Measurements from ENCODE around the gene ARSK.
"Not testable (repeated sequence)": the region's sequence is repeated elsewhere in the genome, so short reads cannot be mapped to it uniquely, and the experiment has no call there.

Gene ARSK

DNA sequence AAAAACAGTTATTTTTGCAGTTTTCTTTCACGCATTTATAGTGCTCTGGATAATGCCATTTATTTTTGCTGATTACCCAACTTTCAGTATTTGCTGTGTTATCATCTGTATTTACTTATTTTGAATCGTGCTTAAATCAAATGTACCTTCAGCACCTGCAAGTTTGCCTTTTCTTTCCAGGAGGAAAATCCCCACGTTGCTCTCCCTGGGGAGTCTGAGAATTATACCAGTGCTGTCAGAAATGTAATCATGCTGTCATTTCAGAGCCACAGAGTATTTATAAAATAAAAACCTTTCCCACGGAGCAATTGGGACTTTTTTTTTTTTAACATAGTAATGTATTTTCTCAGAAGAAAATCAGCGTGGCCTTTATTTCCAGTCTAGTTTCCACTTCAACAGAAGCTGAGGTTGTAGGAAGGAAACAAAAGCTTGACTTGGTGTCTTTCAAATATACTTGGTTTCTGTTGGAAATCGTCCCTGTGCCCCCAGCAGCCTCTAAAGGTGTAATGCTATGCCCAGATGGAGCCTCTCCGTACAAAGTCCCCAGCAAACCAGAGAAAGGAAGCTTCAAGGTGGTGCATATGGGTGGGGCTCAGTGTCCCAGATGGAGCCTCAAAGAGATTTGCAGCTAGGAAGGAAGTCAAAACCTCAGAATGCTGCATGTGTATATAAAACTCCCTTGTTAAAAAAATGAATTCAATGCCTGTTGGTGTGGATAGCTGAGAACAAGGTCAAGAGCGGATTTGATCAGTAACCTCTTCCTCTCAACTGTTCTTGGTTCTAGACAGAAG lies 67.1 kb downstream of the ARSK start:
- no peak for DNase-seq (ENCODE audit: low read depth)

DNA sequence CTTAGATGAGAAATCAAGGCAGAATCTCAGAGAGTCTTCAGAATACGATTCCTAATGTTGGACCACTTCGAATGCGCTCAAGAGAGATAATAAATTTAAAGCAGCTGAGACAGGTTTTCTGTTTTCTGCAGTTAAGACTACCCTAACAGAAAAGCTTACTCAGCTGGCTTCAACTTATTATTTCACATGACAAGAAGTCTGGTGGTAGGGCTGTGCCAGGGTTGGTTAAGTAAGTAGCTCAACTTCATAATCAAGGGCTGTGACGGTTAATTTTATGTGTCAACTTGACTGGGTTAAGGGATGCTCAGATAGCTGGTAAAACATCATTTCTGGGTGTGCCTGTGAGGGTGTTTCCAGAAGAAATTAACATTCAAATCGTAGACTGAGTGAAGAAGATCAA lies 68.8 kb downstream of the ARSK start:
- no peak for DNase-seq (ENCODE audit: low read depth)

DNA sequence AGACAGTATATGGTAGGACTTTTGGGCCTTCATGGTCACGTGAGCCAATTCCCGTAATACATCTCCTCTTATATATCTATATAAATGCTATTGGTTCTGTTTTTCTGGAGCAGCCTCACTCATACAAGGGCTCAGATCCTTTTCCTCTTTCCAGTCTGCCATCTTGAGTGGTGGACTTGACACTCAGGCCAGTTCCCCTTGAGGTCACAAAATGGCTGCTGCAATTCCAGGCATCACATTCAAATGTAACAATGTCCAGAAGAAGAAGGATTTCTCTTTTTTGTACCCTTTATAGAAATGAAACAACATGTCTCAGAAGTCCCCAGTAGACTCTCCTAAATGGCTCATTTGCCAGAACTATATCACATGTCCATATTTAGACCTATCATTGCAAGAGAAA lies 69.5 kb downstream of the ARSK start:
- DNase-seq (ENCODE audit: low read depth): no peak

DNA sequence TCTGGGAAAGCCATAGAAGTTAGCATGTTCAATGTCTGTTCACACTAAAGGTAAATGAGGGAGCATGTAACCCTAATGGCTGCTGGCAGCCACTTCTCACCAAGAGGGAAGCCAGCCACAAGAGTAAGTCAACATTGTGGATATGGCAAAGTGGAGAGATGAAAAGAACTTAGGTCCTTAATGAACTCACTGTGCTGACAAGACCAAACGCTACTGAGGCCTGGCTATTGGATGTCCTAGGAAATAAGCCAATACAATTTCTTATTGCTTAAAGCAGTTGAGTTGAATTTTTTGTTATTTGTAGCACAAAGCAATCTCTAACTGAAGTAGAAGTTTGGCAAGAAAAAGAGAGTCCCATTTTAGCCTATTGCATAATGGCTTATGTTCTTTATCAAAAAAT lies 71.8 kb downstream of the ARSK start:
- DNase-seq (ENCODE audit: low read depth): no peak

DNA sequence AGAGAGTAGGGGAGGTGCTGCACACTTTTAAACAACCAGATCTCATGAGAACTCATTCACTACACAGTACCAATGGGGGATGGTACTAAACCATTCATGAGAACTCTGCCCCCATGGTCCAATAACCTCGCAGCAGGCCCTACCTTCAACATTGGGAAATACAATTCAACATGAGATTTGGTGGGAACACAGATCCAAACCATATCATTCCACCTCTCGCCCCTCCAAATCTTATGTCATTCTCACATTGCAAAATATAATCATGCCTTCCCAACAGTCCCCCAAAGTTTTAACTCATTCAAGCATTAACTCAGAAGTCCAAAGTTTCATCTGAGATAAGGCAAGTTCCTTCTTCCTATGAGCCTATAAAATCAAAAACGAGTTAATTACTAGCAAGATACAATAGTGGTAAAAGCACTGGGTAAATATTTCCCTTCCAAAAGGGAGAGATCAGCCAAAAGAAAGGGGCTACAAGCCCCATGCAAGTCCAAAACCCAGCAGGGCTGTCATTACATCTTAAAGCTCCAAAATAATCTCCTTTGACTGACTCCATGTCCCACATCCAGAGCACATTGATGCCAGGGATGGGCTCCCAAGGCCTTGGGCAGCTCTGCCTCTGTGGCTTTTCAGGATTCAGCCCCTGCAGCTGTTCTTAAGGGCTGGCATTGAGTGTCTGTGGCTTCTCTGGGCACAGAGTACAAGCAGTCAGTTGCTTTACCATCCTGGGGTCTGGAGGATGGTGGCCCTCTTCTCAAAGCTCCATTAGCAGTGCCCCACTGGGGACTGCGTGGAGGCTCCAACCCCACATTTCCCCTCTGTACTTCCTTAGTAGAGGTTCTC lies 73.3 kb downstream of the ARSK start:
- DNase-seq (ENCODE audit: low read depth): no peak

DNA sequence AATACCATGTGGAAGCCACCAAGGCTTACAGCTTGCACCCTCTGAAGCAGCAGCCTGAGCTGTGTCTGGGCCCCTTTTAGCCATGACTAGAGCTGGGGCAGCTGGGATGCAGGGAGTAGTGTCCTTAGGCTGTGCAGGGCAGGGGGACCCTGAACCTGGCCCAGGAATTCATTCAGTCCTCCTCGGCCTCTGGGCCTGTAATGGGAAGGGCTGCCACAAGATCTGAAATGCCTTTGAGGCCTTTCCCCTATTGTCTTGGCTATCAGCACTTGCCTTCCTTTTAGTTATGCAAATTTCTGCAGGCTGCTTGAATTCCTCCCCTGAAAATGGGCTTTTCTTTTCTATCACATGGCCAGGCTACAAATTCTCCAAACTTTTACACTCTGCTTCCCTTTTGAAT lies 74.0 kb downstream of the ARSK start:
- no peak for DNase-seq (ENCODE audit: low read depth)

DNA sequence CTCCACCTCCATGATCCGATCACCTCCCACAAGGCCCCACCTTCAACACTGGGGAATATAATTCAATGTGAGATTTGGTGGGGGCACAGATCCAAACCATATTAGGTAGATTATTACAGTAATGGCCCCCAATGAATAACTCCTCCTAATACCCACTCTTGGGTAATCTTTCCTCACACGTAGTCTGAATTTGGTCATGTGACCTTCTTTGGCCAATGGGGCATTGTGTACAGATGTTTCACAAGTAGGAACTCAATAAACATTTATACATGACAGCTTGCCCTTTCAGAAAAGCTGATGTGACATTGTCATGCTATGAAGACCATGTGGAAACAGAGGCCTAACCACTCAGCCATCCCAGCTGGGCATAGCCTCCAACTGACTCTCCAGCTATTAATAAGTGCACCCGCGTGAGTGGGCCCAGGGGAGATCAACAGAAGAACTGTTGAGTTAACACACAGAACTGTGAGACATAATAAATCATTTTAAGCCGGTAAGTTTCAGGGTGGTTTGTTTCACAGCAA lies 75.6 kb downstream of the ARSK start:
- DNase-seq (ENCODE audit: low read depth): no peak

DNA sequence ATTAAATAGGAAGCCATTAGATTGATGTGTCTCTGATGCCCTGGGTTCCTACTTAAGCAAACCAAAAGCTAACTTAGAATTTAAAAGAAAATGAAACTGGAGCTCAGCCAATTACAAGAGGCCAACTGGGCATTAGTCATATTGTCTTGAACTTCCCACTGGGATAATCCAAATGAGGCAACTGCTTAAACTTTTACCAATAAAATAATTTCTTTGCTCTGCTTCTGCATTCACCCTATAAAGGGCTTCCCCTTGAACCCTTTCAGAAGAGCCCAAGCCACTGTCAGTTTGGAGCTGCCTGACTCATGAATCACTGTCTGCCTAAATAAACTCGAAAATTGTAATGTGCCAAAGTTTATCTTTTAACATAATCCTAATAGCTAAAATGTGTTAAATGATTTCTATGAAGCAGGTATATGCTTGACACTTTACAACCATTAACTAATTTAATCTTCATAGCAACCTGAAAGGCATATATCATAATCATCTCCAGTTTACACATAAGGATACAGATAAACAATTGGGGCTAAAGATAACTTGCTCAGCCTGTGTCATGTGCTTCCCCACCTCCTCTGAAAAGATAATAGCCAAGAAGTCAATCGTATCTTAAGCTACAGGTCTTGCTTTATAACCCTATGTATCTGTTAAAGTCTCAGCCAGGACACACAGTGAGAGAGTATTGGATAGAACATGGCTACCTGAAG lies 76.5 kb downstream of the ARSK start:
- DNase-seq (ENCODE audit: low read depth): no peak

DNA sequence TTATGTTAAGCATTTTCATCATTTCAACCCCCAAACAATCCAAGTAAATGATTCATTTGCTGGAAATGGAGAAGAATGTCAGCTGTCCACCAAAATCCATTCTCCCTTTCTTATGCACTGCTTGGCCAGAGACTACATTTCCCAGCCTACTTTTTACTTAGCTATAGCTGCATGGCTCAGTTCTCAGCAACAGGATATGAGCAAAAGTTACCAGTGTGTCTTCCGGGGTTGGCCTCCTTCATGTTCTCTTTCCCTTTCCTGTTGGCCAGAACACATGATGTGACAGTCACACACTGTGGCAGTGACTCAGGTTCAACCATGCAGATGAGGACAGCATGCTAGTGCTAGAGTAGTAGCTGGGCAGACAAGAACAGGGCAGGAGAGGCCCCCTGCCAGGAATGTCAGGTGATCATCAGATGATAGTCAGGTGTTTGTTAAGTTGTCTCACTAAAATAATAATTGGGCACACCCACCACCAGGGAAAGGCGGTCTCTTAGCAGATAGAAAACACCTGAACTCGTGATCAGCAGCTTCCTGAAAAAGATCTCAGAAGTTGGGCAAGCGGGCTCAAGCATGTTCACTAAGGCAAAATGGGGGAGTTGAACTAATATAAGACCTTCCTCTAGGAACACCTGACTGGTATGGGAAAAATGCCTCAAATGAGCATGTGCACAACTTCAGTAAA lies 77.2 kb downstream of the ARSK start:
- no peak for DNase-seq (ENCODE audit: low read depth)

DNA sequence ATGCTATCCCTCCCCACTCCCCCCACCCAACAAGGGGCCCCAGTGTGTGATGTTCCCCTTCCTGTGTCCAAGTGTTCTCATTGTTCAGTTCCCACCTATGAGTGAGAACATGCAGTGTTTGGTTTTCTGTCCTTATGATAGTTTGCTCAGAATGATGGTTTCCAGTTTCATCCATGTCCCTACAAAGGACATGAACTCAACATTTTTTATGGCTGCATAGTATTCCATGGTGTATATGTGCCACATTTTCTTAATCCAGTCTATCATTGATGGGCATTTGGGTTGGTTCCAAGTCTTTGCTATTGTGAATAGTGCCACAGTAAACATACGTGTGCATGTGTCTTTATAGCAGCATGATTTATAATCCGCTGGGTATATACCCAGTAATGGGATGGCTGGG lies 78.0 kb downstream of the ARSK start:
- not testable (repeated sequence) for DNase-seq (ENCODE audit: low read depth)

DNA sequence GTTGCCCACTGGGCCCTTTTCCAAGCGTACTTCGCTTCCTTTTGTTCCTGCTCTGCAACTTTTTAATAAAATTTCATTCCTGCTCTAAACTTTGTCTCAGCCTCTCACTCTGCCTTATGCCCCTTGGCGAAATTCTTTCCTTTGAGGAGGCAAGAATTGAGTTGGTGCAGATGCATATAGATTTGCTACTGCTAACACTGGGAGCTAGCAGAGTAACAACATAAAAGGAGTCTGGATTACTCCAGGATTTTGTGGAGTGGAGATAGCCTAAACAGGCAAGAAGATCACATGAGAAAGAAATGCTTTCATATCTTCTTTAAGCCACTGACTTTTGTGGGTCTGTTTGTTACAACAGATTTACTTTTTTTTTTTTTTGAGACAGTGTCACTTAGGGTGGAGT lies 78.8 kb downstream of the ARSK start:
- no peak for DNase-seq (ENCODE audit: low read depth)

DNA sequence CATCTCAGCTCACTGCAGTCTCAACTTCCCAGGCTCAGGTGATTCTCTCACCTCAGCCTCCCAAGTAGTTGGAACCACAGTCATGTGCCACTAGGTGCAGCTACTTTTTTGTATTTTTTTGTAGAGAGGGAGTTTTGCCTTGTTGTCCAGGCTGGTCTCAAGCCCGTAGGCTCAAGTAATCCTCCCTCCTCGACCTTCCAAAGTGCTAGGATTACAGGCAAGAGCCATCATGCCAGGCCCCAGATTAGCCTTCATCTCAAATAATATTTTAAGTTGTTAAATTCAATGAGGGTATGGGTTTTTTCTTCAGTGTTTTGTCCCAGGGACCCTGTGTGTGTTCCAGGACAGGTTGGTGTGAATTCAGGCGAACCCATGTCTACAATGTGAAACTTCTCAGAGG lies 79.2 kb downstream of the ARSK start:
- no peak for DNase-seq (ENCODE audit: low read depth)

DNA sequence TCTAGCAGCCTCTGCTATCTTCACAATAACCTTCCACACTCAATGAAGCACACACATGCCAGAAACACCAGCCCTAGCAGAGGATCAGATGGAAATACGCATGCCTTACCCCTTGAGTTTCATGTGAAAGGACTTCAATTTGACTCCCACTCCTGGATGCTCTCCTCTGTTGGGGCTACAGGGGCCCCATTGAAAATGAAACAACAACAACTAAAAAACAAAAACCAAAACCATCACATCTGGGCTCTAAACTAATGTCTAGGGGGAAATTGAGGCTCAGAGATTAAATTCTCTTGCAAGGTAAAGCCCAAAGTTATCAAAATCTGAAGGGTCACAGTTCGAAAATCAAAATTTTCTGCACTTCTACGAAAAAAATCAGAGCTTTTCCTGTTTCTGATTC lies 83.7 kb downstream of the ARSK start:
- DNase-seq (ENCODE audit: low read depth): no peak

DNA sequence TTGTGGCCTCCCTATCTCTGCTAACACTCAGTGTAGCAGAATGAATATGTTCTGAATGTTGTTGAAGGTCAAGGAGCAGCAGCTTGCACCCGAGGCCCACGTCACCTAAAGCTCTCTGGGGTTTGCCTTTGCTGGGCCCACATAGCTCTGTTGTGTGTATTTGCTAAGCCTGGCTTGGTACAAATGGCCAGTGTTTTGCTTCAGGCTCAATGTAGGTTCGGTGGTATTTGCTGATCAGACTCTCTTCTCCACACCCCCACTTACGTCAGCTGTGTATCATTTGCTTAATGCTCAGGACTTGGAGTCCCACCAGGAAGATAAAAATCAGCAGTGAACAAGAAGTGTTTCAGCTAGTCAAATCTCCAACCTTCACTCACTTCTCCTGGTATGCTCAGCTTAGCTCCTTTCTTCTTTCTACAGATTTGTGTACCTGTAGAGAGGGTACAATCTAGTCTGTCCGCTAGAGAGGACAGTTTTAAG lies 86.9 kb downstream of the ARSK start:
- no peak for DNase-seq (ENCODE audit: low read depth)

DNA sequence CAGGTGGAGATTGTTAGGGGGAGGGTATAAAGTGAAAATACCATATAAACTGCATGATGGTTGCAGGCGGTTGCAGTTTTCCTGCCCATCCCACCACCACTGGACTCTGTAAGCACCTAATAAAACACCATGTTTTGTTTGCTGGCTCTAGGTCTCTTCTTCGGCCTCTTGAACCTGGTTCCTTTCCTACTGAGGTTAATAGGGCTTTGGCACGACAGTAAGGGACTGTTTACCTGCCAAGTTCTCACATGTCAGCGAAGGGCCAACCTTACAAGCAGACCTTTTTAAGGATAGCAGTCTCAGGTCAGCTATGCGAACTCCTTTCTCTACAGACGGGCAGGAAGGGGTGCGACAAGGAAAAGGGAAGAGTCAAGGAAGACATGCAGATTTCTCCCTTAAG lies 88.3 kb downstream of the ARSK start:
- DNase-seq (ENCODE audit: low read depth): no peak

DNA sequence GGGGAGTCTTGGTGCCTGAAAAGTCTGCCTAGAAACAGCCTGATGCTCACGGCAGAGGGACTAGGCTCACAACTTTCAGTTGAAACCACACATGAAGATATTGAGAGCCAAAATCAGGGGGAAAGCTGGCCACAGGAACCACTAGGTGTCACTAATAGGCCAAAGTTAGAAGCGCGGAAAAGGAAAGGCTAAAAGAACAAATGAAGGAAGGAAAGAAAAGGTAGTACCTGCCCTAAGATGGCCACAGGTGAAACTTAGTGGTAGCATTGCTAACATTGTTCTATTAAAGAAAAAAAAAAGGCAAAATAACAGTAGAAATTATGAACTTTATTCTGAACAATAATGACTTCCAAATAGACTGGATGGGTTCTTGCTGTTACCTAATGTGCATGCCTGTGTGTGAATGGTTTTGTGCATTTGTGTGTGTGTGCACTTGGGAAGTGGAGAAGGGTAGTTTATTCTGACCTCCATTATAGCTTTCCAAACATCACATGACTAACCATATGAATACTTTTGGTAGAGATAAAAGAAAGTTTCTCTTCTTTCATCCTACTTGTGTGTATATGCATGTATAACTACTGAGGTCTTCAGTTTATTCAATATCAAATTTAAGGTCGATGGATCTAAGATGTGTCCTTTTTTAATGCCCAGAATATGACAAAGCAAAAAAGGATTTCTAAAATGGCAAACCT lies 89.6 kb downstream of the ARSK start:
- DNase-seq (ENCODE audit: low read depth): no peak

DNA sequence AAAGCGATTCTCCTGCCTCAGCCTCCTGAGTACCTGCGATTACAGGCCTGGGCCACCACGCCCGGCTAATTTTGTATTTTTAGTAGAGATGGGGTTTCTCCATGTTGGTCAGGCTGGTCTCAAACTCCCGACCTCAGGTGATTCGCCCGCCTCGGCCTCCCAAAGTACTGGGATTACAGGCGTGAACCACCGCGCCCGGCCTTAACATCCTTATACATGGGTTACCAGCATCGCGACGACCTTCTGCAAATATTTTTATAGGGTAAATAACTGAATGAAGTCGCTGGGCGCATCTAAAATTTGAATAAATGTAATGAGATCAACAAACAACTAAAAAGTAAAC lies 91.3 kb downstream of the ARSK start:
- DNase-seq (ENCODE audit: low read depth): not testable (repeated sequence)

DNA sequence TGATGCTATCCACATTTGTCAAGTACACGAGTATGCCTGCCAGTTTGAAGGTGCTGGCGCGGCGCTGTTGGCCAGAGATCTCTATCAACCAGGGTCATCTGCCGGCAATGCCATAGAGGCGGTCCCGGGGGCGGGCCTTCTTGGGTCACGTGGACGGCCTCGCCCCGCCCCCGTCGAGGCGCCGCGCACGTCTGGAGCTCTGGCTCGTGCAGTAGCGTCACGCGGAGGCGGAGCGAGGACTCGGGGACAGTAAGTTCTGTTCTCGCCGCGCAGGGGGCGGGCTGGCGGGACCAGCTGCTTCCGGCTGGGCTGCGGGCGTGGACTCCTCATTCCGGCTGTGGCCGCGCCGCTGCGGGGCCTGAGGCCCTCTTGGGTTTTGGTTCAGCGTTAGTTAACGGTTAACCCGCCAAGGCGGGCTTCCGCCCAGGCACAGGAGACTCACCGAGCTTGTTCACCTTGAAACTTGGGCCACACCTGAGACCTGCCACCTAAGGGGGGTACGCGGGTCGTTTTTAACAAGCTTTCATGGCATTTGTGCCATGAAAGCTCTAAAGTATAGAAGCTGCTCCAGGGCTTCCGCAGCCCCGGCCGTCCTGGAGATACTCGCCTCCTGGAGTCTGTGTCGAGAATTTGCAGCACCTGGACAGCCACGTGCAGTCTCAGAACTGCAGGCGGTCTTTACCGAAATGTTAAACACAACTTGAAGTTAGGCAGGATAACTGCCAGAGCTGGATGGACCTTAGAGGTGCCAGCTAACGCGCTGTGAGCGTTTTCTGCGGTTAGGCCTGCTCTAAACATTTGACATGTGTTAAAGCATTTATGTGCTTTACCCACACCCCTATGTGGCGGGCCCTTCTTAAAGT lies 91.9 kb downstream of the ARSK start, which contains the start of gene RFESD:
Gene RFESD (plus strand): TSS at position 209 of the 863 bp plus-strand sequence. CDS start 5,495 bp downstream, outside the sequence.
- DNase-seq (ENCODE audit: low read depth): peak; percentile 77

DNA sequence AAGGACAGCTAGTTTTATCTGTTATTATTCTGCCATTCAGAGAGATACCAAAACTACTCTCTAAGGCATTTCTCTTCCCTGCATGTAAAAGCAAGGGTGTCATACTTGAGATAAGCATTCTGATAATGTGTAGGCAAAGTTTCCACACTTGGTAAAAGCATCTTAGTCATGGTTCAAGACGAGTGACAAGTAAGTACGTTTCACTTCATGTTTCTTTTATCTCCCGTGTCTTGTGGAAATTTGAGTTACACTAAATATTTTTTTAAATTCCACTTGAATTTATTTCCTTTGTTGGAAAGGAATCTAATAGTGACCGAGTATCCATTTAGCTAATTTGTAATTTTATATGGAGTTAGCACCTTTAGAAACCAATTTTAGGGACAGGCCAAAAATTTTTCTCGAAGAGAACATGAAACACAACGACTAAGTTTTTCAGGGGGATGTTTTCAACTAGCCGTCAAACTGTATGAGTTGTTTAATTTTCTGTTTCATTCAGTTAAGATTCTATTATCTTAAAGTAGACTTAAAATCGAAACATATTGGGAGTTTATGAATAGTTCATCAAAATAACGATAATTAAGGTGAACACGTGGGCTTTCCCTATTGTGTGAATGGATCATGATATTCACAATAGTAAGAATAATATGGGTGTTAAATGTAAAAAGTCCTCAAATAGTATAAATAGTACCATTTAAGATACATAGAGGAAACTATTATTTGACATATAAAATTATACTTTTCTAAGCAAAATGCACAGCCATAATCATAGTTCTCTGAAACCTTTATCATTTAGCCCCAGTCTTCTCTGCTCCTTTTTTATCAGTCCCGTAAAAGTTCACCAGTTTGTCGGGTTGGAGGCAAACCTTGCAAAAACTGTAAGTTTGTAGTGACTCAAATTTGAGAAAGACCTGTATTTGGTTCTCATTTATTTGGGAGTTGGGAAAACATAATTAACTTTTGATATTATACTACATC lies 93.3 kb downstream of the ARSK start:
- DNase-seq (ENCODE audit: low read depth): no peak

All from HS-5 (cell line).